ENCODE measurements around the gene FAM136A.
"Not testable (repeated sequence)": the region's sequence is repeated elsewhere in the genome, so short reads cannot be mapped to it uniquely, and the experiment has no call there.

The FAM136A gene

GRCh38 chr2:70270323-70270722 lies 31.5 kb downstream of the FAM136A start:
- H3K4me3 ChIP-seq (ENCODE audit: low read length, poor library complexity, severe bottlenecking) = no peak overlapping the region
- no peaks in the 10 kb centered on the region for H3K27me3 ChIP-seq (ENCODE audit: insufficient read depth, low read length, poor library complexity, severe bottlenecking)
- peaks cover 1% of the 10 kb centered on the region; the same call in 1 of the 2 replicates for H3K36me3 ChIP-seq (ENCODE audit: insufficient read depth, low read length)
- H3K9me3 ChIP-seq (ENCODE audit: insufficient read depth, low read depth, low read length) = no peaks in the 10 kb centered on the region
- no peaks in the 10 kb centered on the region for H3K4me1 ChIP-seq (ENCODE audit: insufficient read depth, low read length, poor library complexity, severe bottlenecking)
- H3K4me2 ChIP-seq (ENCODE audit: low read depth, low read length, poor library complexity, severe bottlenecking) = no peak overlapping the region
- no peaks in the 10 kb centered on the region for H4K20me1 ChIP-seq (ENCODE audit: insufficient read depth, low read length, poor library complexity, severe bottlenecking)
- H3F3A ChIP-seq (ENCODE audit: low read depth) = no peaks in the 10 kb centered on the region
- H3K79me2 ChIP-seq (ENCODE audit: insufficient read depth, low read length) = no peaks in the 10 kb centered on the region
- H3K9ac ChIP-seq (ENCODE audit: low read depth, low read length, poor library complexity, severe bottlenecking) = no peak overlapping the region
- H2AFZ ChIP-seq (ENCODE audit: low read length) = no peak overlapping the region
- no peak for TF ChIP-seq CTCF (conservative IDR thresholded peaks at IDR 0.05; ENCODE audit: low read length)
- TF ChIP-seq EZH2phosphoT487 (IDR thresholded peaks at IDR 0.05; ENCODE audit: borderline replicate concordance) = no peak
- H3K9me2 ChIP-seq (replicated peaks; ENCODE audit: low read depth, low read length) = no peaks in the 10 kb centered on the region

- not testable (repeated sequence) for H3K4me1 ChIP-seq (ENCODE audit: insufficient read depth, low read length, poor library complexity, severe bottlenecking); H3K36me3 ChIP-seq (ENCODE audit: insufficient read depth, low read length); H3K9me2 ChIP-seq (replicated peaks; ENCODE audit: low read depth, low read length); H3K4me2 ChIP-seq (ENCODE audit: low read depth, low read length, poor library complexity, severe bottlenecking); H3K9ac ChIP-seq (ENCODE audit: low read depth, low read length, poor library complexity, severe bottlenecking); H3K79me2 ChIP-seq (ENCODE audit: insufficient read depth, low read length); H3F3A ChIP-seq (ENCODE audit: low read depth); H3K4me3 ChIP-seq (ENCODE audit: low read length, poor library complexity, severe bottlenecking); H2AFZ ChIP-seq (ENCODE audit: low read length); H3K9me3 ChIP-seq (ENCODE audit: insufficient read depth, low read depth, low read length); H4K20me1 ChIP-seq (ENCODE audit: insufficient read depth, low read length, poor library complexity, severe bottlenecking); H3K27me3 ChIP-seq (ENCODE audit: insufficient read depth, low read length, poor library complexity, severe bottlenecking)
Measured at GRCh38 chr2:70269422-70270302, 32.2 kb downstream of the FAM136A start.

DNA sequence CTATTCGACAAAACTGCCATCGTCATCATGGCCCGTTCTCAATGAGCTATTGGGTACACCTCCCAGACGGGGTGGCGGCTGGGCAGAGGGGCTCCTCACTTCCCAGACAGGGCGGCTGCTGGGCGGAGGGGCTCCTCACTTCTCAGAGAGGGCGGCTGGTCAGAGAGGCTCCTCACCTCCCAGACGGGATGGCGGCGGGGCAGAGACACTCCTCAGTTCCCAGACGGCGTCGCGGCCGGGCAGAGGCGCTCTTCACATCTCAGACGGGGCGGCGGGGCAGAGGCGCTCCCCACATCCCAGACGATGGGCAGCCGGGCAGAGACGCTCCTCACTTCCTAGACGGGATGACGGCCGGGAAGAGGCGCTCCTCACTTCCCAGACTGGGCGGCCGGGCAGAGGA lies 34.9 kb downstream of the FAM136A start:
- not testable (repeated sequence) for H3K9me2 ChIP-seq (replicated peaks; ENCODE audit: low read depth, low read length); H4K20me1 ChIP-seq (ENCODE audit: insufficient read depth, low read length, poor library complexity, severe bottlenecking); H3K9me3 ChIP-seq (ENCODE audit: insufficient read depth, low read depth, low read length); H3K79me2 ChIP-seq (ENCODE audit: insufficient read depth, low read length); H3K4me3 ChIP-seq (ENCODE audit: low read length, poor library complexity, severe bottlenecking); H3K4me2 ChIP-seq (ENCODE audit: low read depth, low read length, poor library complexity, severe bottlenecking); H3K27me3 ChIP-seq (ENCODE audit: insufficient read depth, low read length, poor library complexity, severe bottlenecking); H3K36me3 ChIP-seq (ENCODE audit: insufficient read depth, low read length); H3F3A ChIP-seq (ENCODE audit: low read depth); H2AFZ ChIP-seq (ENCODE audit: low read length); H3K4me1 ChIP-seq (ENCODE audit: insufficient read depth, low read length, poor library complexity, severe bottlenecking); H3K9ac ChIP-seq (ENCODE audit: low read depth, low read length, poor library complexity, severe bottlenecking)

DNA sequence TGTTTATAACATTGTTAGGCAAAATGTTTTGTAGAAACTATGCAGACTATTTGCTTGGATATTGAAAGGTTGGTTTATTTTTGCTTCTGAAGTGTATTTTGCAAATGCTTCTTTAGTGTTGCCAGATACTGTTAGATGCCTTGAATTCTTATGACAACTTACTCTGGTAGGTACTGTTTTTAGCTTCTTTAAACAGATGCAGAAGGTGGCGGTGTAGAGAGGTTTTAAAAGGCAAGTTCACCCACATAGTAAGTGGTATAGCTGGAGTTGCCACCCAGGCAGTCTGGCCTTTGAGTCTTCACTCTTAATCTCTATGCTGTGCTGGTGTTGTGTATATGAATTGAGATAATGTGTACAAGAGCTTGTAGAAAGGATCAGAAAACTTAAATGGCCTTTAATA lies 40.4 kb downstream of the FAM136A start:
- H3K36me3 ChIP-seq (ENCODE audit: insufficient read depth, low read length) = no peaks in the 10 kb centered on the region
- no peaks in the 10 kb centered on the region for H3K27me3 ChIP-seq (ENCODE audit: insufficient read depth, low read length, poor library complexity, severe bottlenecking)
- H4K20me1 ChIP-seq (ENCODE audit: insufficient read depth, low read length, poor library complexity, severe bottlenecking) = no peaks in the 10 kb centered on the region
- no peak overlapping the region for H3K9ac ChIP-seq (ENCODE audit: low read depth, low read length, poor library complexity, severe bottlenecking)
- no peak for TF ChIP-seq EZH2phosphoT487 (IDR thresholded peaks at IDR 0.05; ENCODE audit: borderline replicate concordance)
- peak; percentile 30 for TF ChIP-seq CTCF (conservative IDR thresholded peaks at IDR 0.05; ENCODE audit: low read length)
- H3K4me3 ChIP-seq (ENCODE audit: low read length, poor library complexity, severe bottlenecking) = no peak overlapping the region
- H3F3A ChIP-seq (ENCODE audit: low read depth) = 0 out of 2 replicates have a peak, but pooled peaks cover 3% of the 10 kb centered on the region
- peaks cover 10% of the 10 kb centered on the region for H3K4me1 ChIP-seq (ENCODE audit: insufficient read depth, low read length, poor library complexity, severe bottlenecking)
- H2AFZ ChIP-seq (ENCODE audit: low read length) = no peak overlapping the region
- H3K79me2 ChIP-seq (ENCODE audit: insufficient read depth, low read length) = no peaks in the 10 kb centered on the region
- no peaks in the 10 kb centered on the region for H3K9me3 ChIP-seq (ENCODE audit: insufficient read depth, low read depth, low read length)
- H3K4me2 ChIP-seq (ENCODE audit: low read depth, low read length, poor library complexity, severe bottlenecking) = no peak overlapping the region
- no peaks in the 10 kb centered on the region for H3K9me2 ChIP-seq (replicated peaks; ENCODE audit: low read depth, low read length)
